KBM-7 (cell line): ENCODE results near the gene SMC6.

Experiments used
- DNase-seq: peaks from one replicate; pipeline ENCODE4 v3.0.0-alpha.2; 2015
- in situ Hi-C: fragments of 300-500 bp; cut with MboI; formaldehyde crosslinking; loops from 2 replicates; pipeline ENCODE4 v1.14.3; 2020; ENCODE audit warnings: low sequenced_read_pairs, low pct_unique_long_range_greater_than_20kb, mixed read lengths

SMC6 gene

DNA sequence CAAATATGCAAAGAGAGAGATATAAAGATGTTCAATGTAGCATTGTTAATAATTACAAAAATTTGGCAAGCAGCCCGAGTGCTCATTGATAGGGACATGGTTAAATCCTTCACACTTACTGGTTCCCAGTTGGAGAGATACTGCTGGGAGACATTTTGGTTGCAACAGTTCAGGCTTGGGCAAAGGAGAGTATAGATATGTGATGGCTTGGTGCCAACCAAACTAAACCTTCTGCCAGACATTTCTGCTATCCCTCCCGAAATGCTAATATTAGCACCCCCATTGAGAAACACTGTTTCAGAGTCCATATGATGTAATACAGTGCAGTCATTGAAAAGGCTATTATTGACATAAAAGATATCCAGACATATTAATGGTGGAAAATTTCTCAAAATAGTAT lies 11.8 kb upstream of the SMC6 start:
- no peak for DNase-seq
- in situ Hi-C loops: no loop called here

DNA sequence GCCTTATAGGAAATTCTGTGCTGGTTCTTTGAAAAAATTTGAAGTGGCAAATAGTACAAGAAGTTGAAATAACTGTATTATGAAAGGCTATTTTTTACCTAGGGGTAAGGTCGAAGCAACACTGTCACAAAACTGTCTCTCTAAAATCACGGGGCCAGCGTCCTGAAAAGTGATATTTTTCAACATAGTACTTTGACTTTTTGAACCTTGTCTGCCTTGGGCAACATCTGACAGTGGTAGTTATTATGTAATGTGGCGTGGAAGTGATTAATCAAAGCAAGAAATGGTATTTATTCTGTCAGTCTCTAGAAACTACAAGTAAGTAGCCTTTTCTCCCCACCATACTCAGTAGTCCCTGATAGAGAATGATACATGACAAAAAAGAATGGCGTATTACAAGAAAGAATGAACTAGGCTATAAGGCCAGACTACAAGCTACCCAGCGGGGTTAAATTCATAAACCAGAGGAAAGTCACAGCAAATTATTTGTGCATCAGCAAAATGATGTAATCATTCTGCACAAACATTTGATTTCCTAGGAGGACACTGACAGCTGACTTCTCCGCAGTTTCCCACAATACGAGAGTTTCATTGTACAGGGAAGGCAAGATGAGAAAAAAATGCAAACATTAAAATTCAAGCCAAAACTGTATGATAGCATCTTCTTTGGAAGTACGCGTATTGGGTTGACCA lies 10.2 kb upstream of the SMC6 start:
- DNase-seq: no peak
- in situ Hi-C loops: no loop called here

DNA sequence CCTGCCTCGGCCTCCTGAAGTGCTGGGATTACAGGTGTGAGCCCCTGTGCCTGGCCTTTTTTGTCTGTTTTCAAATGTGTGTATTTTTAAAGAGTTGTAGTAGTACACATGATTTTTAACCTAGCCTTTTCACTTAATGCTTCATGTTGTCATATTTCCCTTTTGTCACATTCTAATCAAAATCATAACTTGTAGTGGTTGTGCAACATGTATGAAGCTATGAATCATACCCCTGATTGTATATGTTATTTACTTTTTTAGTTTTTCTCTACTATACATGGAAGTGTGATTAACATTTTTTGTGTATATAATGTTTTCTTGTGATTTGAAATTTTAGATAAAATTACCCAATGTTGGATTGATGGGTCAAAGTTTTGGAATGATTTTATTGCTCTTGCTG lies 8.8 kb upstream of the SMC6 start:
- no peak for DNase-seq
- in situ Hi-C loops: no loop called here

DNA sequence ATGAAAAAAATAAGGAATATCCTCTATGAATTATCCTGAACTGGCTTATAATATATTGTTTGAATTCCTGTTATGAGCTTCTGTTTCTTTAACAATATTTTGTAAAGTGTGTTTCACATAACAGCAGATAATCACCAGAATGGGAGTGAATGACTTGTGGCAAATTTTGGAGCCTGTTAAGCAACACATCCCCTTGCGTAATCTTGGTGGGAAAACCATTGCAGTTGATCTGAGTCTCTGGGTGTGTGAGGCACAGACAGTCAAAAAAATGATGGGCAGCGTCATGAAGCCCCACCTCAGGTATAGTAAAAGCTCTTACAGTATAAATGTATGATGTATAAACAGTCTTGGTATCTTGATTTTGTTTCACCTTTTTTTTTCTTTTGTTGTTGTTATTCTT lies 6.2 kb upstream of the SMC6 start:
- peak; percentile 25 for DNase-seq
- in situ Hi-C loops: no loop called here

DNA sequence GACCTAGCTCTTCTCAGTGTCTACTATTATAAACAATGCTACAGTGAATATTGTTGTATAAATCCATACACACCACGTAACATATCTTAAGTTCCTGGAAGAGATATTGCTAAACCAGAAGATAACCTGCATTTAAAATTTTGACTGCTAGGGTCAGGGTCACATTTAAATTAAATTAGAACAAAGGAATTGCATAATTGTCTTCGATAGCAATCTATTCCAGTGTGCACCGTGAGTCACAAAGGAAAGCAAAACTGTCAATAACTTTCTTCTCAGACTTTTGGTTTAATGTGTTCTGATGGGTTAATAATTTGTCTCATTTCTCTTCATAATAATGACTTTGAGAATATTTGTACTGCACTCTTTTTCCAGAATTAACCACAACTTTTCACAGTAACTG lies 4.5 kb upstream of the SMC6 start:
- no peak for DNase-seq
- in situ Hi-C loops: no loop called here

DNA sequence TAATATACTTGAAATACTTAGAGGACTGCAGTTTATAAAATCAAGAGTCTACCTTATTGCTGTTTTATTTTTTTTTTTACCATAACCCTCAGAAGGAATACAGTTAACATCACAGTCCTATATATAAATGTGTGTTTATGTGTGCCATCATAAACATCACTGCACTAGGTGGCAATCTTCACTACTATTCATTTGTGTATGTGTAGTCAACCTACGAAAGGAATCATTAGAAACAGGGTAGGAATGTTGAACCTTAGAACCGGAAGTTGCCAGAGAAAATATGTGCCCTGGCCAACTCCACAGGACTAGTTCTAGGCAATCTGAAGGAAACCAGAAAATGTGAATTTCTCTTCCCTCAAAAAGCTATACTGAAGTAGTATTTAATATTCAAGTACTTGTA lies 3.7 kb upstream of the SMC6 start:
- in situ Hi-C loops: no loop called here
- DNase-seq: no peak

DNA sequence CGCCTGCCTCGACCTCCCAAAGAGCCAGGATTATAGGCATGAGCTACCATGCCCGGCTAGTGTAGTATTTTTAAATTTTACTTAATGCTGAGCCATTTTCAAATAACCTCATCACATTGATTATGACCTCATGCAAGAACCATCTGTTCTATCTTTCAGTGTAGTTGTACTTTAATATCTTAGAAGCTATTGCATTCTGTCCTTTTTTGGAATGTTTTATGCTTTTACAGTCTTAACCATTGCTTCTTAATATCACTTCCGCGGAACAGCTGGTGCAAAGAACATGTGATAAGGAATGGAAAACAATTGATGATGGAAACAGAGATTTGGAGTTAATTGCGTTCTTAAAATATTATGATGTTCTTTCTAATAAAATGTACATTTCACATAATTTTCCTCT lies 3.1 kb upstream of the SMC6 start:
- DNase-seq: no peak
- in situ Hi-C loops: no loop called here

DNA sequence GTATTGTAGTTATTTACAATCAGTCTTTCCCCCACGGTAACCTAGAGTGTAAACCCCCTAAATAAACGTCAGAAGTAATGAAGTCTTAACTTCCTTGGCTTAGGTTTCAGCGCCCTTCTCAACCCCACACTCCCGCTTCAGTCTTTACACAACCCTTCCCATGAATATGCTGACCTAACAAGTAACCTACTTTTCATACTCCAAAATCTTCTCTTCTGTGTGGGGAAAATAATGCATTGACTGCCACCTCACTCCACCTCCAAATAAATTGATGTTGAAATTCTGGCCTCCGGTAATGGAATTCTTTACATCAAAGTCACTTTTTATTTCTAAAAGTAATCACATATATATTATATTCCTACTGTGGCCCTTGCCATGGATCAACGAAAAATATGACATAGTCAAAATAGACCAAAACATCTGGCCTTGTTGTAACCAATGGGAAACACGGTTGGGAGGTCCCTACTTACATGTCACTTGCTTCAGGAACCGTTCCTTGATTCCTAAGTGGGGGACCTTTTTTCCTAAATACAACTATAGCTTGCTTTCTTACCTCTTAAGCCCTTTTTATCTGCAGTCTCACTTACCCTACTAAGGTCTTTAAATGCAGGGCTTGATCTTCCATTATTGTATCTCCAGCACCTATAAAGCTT lies 1.3 kb upstream of the SMC6 start:
- in situ Hi-C loops: no loop called here
- peak; percentile 30 for DNase-seq

DNA sequence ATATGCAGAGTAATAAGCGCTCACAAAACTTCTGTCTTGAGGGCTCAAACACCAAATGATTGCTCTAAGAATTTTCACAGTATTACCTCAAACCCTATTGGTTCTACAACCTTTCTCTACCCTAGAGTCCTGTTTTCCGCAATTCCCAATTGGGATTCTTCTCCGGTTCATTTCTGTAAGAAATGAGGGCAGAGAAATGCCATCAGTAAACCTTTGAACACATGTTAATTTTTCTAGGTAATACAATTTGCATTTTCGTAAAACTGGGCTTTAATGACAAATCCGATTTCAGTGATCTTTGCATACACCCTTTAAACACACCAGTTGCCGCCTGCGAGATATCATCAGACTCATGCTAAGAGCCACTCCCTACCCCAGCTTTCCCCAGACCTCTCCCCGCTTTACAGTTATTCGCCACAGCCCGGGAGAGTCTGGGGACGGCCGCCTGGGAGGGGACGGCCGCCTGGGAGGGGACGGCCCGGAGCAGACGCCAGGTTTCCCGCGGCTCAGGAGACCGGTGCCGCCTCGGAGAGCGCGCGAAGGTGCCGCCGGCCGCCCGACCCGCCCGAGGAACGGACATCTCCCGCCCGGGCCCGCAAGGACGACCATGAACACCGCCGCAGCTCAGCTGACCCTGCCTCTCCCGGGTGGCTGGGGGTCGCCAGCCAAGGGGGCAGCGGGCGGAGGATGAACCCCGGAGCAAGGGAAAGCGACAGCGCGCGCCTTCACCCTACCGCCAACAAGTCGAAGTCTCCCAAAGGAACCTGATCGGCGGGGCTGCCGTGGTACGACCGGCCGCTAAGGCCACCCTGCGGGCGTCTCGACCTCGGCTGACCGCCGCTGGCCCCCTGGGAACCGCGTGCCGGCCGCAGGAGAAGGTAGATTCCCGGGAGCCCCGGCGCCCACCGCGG lies 463 bp downstream of the SMC6 start:
- in situ Hi-C loops: no loop called here
- peak; percentile 66 for DNase-seq

DNA sequence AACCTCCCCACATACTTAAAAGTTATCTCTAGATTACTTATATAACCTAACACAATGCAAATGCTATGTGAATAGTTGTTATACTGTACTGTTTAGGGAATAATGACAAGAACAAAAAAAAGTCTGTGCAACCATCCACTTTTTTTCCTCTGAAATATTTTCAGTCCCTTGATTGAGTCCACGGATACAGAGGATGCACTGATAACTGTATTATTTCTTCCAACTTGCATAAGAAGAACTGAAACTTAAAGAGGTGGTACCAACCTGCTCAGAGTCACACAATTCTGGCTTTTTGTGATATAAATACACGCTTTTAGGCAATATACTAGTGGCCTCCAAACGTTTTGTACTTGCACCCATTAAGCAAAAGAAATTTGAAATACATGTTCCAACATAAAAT lies 1.4 kb downstream of the SMC6 start:
- no peak for DNase-seq
- in situ Hi-C loops: no loop called here

DNA sequence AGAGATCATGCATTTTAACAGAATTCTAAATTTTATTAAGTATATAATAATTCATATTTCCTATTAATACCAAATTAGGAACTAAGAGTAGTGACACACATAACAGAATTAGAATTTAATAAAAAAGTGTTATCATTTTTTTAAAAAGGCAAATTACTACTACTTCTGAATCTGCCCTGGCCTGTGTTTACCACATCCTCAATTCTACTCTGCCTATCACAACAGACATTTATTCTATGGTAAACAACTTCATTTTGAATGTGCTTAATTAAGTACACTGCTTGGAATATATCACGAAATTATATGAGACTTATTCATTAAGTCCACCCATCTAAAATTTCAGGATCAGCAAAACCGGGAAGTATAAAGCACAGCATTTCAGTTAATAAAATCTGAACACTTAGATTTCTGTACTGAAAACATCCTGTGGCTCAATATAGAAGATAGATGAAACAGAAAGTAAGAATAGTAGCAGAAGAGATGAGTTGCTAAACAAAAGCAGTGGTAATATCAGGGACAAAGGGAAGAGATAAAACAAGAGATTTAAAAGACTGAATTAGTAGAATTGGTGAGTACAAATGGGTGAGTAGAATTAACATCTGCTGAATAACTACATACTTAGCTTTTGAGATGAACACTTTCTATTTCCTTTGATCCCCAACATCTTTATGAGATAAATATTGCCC lies 3.7 kb downstream of the SMC6 start:
- no peak for DNase-seq
- in situ Hi-C loops: no loop called here

DNA sequence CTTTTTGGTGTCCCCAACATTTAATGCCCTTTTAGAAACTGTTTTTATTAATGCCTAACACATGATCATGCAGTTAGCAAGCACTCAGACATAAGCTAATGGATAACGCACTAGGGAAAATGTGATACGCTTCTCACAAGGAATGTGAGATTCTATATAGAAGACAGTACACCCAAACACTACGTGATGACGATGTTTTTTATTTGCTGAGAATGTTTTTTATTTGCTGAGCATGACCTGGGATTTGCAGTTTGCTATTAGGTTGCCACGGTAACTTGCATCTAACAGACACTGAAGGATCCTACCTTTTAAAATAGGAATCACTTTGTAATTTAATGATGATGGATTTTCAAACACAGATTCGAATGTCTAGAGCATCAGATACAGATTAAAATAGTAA lies 4.9 kb downstream of the SMC6 start:
- in situ Hi-C loops: no loop called here

DNA sequence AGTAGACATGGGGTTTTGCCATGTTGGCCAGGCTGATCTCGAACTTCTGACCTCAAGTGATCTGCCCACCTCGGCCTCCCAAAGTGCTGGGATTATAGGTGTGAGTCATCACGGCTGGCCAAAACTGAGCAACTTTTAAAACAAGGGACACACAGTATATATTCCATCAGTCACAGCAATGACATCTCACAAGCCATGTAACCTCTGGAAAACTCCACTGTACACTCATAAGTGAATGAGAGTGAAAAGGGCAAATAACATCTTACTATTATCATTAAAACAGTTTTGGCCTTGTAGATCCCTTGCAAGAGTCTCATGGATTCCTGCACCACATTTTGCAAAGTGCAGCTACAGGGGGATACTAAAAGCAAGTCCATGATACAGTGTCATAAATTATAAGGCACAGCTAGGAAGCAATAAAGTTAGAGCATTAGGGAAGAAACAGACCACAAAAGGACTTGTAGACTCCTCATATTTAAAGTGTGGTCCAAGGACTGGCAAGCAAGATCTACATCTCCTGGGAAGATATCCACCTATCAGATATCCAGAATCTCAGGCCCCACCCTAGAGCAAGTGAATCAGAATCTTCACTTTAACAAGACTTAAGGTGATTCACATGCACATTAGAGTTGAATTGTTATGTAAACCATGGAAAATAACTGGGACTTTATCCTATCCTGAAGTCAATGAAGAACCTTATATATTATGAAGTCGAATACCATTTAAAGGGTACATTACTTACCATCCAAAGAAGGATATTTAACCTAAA lies 5.7 kb downstream of the SMC6 start:
- no peak for DNase-seq
- in situ Hi-C loops: no loop called here

More for the DNA sequence above, 4.9 kb downstream of the SMC6 start:
- no peak for DNase-seq

DNA sequence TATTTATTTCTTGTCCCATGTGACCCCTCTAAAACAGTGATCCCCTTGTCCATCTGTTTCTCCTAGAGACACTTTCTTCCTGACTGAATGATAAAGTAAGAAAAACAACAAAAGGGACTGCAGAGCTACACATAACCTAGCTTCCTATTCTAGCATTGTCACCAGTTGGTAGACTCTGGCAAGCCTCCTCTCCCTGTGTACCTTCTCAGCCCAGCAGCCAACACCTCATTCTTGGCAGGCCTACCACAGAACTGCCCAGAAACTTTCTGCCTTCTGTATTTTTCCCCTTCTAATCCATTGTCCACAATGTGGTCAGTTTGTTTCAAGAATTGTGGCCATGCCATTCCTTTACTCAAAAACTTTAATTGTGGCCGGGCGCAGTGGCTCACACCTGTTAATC lies 13.4 kb downstream of the SMC6 start:
- DNase-seq: no peak
- in situ Hi-C loops: no loop called here

DNA sequence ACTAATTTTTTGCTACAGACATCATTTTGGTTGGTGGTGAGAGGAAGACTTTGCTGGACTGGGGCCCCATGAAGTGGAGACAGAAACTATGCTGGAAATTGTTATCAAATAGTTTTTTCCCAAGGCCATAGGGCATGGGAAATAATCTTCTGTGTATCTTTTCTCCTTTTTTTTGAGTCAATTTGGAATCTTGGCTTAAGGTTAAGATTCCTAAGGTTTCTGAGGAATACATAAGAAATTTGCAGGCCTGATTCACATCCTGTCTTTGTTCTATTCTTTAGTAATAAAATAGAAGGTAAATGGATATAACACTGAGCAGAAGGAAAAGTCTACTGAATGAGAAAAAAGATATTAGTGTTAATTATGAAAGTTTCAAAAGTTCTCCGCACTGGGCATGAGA lies 16.6 kb downstream of the SMC6 start:
- in situ Hi-C loops: no loop called here
- no peak for DNase-seq

DNA sequence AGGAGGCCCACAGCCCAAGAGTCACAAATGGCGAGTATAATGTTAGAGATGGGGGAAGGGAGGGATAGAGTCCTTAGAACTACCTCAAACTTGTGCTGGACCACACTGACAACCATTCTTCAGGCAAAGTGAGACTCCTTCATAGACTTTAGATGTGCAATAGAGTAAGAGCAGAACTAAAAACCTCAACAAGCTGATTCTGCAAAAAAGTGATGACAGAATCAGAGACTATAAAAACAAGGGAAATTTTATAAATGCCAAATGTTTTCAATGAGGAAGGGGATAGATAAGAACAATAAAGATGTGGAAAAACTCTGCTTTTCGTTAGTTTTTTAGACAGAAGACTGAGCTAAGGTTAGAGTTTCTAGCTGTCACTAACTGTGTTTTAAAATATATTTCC lies 17.7 kb downstream of the SMC6 start:
- in situ Hi-C loops: no loop called here
- no peak for DNase-seq

DNA sequence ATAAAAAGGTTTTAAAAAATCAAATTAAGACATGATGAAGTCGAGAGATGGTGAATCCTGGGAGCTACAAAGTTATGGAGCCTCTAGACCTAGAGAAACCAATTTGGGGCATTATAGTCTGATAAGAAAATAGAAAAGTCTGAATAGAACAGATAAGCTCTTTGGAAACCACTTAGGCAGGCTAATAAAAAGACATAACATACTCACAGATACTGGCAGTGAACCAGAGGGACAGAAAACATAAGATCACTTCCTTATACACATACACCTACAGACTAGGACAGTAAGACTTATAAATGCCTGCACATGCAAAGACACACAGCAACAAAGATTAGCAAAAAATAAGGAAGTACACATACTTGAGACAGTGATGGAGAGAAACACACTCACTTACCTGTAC lies 20.0 kb downstream of the SMC6 start:
- in situ Hi-C loops: no loop called here
- no peak for DNase-seq

DNA sequence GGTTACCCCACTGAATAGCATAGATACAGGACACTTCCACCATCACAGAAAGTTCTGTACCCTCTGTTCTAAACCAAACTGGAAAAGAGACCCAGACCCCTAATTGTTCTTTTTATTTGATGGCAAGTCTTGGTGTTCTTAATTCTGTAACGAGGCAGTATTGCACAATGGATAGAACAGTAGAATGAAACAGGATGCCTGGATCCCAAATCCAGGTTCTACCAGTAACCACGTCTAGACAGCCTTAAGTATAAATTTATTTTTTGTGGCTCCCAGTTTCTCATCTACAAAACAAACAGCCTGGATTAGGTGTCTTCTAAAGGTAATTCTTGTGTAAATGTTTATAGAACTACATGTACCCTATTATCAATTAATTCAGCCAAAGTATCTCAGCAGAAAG lies 23.7 kb downstream of the SMC6 start:
- in situ Hi-C loops: no loop called here
- no peak for DNase-seq

DNA sequence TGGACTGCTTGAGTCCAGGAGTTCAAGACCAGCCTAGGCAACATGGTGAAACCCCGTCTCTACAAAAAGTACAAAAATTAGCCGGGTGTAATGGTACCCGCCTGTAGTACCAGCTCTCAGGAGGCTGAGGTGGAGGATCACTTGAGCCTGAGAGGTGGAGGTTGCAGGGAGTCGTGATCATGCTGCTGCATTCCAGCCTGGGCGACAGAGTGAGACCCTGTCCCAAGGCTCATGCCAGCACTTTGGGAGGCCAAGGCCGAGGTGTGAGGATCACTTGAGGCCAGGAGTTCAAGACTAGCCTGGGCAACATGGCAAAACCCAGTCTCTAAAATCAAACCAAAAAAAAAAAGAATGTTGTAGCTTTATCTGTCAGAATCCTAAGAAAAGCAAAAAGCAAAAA lies 25.4 kb downstream of the SMC6 start:
- DNase-seq: no peak
- in situ Hi-C loops: no loop called here
